ES-I3 (cell line): ENCODE data around the gene UACA.
"Not testable (repeated sequence)": the region's sequence is repeated elsewhere in the genome, so short reads cannot be mapped to it uniquely, and the experiment has no call there.

ENCODE experiments used
- H3K36me3 ChIP-seq: 2 replicates; pipeline ENCODE4 v1.6.1; 2013; ENCODE audit warnings: mild to moderate bottlenecking, low read length, control low read depth, moderate library complexity; ENCODE audit not compliant: insufficient read depth
- H3K4me1 ChIP-seq: 2 replicates; pipeline ENCODE4 v1.6.1; 2013; ENCODE audit warnings: mild to moderate bottlenecking, control low read depth, low read length; ENCODE audit not compliant: insufficient read depth
- H3K9ac ChIP-seq: 2 replicates; pipeline ENCODE4 v1.6.1; 2013; ENCODE audit warnings: low read depth, mild to moderate bottlenecking, low read length, moderate library complexity
- H3K9me3 ChIP-seq: 2 replicates; pipeline ENCODE4 v1.6.1; 2013; ENCODE audit warnings: mild to moderate bottlenecking, low read length, moderate library complexity; ENCODE audit not compliant: control insufficient read depth, insufficient read depth

UACA gene

GRCh38 chr15:70665599-70665998 lies 97.8 kb downstream of the UACA start:
- Histone ChIP-seq H3K9me3 (no peaks in the 10 kb centered on the region), H3K4me1 (peaks cover 40% of the 10 kb centered on the region), H3K9ac (no peak overlapping the region), H3K36me3 (no peaks in the 10 kb centered on the region)

- H3K9me3 ChIP-seq: no peaks in the 10 kb centered on the region
- no peaks in the 10 kb centered on the region for H3K36me3 ChIP-seq
- no peak overlapping the region for H3K9ac ChIP-seq
- peaks cover 31% of the 10 kb centered on the region for H3K4me1 ChIP-seq
Measured at GRCh38 chr15:70664494-70664893, 98.9 kb downstream of the UACA start.

GRCh38 chr15:70663069-70663468 lies 100.3 kb downstream of the UACA start:
- H3K4me1 ChIP-seq: peaks cover 17% of the 10 kb centered on the region; the same call in 1 of the 2 replicates
- H3K9ac ChIP-seq, H3K36me3 ChIP-seq, H3K9me3 ChIP-seq: not testable (repeated sequence)

- no peak overlapping the region for H3K9ac ChIP-seq
- no peaks in the 10 kb centered on the region for H3K9me3 ChIP-seq
- no peaks in the 10 kb centered on the region for H3K36me3 ChIP-seq
- H3K4me1 ChIP-seq: 0 out of 2 replicates have a peak, but pooled peaks cover 3% of the 10 kb centered on the region
Measured at GRCh38 chr15:70659662-70660061, 103.7 kb downstream of the UACA start.

- no peaks in the 10 kb centered on the region for H3K9me3 ChIP-seq
- no peaks in the 10 kb centered on the region for H3K36me3 ChIP-seq
- H3K9ac ChIP-seq: no peak overlapping the region
- H3K4me1 ChIP-seq: 0 out of 2 replicates have a peak, but pooled peaks cover 3% of the 10 kb centered on the region
Measured at GRCh38 chr15:70658641-70659040, 104.7 kb downstream of the UACA start.

- Histone ChIP-seq H3K9me3 (no peaks in the 10 kb centered on the region), H3K4me1 (no peaks in the 10 kb centered on the region), H3K36me3 (no peaks in the 10 kb centered on the region), H3K9ac (no peak overlapping the region)
Measured at GRCh38 chr15:70653426-70653825, 109.9 kb downstream of the UACA start.

GRCh38 chr15:70652341-70652740 lies 111.0 kb downstream of the UACA start:
- Histone ChIP-seq H3K4me1 (no peaks in the 10 kb centered on the region), H3K9me3 (no peaks in the 10 kb centered on the region), H3K36me3 (no peaks in the 10 kb centered on the region), H3K9ac (no peak overlapping the region)

- Histone ChIP-seq H3K9ac (no peak overlapping the region), H3K9me3 (no peaks in the 10 kb centered on the region), H3K36me3 (no peaks in the 10 kb centered on the region), H3K4me1 (no peaks in the 10 kb centered on the region)
Measured at GRCh38 chr15:70651303-70651845, 112.0 kb downstream of the UACA start.

GRCh38 chr15:70650567-70651302 lies 112.6 kb downstream of the UACA start:
- Histone ChIP-seq H3K9me3 (no peaks in the 10 kb centered on the region), H3K4me1 (no peaks in the 10 kb centered on the region), H3K9ac (no peak overlapping the region), H3K36me3 (no peaks in the 10 kb centered on the region)

- no peaks in the 10 kb centered on the region for H3K9me3 ChIP-seq
- no peaks in the 10 kb centered on the region for H3K4me1 ChIP-seq
- H3K36me3 ChIP-seq: no peaks in the 10 kb centered on the region
- H3K9ac ChIP-seq: no peak overlapping the region
Measured at GRCh38 chr15:70647396-70647795, 116.0 kb downstream of the UACA start.

GRCh38 chr15:70646169-70646568 lies 117.2 kb downstream of the UACA start:
- Histone ChIP-seq H3K9ac (no peak overlapping the region), H3K4me1 (no peaks in the 10 kb centered on the region), H3K36me3 (no peaks in the 10 kb centered on the region), H3K9me3 (no peaks in the 10 kb centered on the region)

GRCh38 chr15:70643783-70644125 lies 119.6 kb downstream of the UACA start:
- Histone ChIP-seq H3K4me1 (no peaks in the 10 kb centered on the region), H3K36me3 (no peaks in the 10 kb centered on the region), H3K9ac (no peak overlapping the region), H3K9me3 (no peaks in the 10 kb centered on the region)

GRCh38 chr15:70643106-70643782 lies 120.1 kb downstream of the UACA start:
- H3K9ac ChIP-seq: no peak overlapping the region
- no peaks in the 10 kb centered on the region for H3K9me3 ChIP-seq
- no peaks in the 10 kb centered on the region for H3K36me3 ChIP-seq
- H3K4me1 ChIP-seq: no peaks in the 10 kb centered on the region

GRCh38 chr15:70636540-70637165 lies 126.7 kb downstream of the UACA start:
- Histone ChIP-seq H3K4me1 (peaks cover 25% of the 10 kb centered on the region), H3K9me3 (no peaks in the 10 kb centered on the region), H3K9ac (no peak overlapping the region), H3K36me3 (no peaks in the 10 kb centered on the region)

GRCh38 chr15:70635895-70636294 lies 127.5 kb downstream of the UACA start:
- Histone ChIP-seq H3K9me3 (no peaks in the 10 kb centered on the region), H3K36me3 (no peaks in the 10 kb centered on the region), H3K9ac (no peak overlapping the region), H3K4me1 (peaks cover 30% of the 10 kb centered on the region)
